ENCODE results near the gene EGFL7.

DNA sequence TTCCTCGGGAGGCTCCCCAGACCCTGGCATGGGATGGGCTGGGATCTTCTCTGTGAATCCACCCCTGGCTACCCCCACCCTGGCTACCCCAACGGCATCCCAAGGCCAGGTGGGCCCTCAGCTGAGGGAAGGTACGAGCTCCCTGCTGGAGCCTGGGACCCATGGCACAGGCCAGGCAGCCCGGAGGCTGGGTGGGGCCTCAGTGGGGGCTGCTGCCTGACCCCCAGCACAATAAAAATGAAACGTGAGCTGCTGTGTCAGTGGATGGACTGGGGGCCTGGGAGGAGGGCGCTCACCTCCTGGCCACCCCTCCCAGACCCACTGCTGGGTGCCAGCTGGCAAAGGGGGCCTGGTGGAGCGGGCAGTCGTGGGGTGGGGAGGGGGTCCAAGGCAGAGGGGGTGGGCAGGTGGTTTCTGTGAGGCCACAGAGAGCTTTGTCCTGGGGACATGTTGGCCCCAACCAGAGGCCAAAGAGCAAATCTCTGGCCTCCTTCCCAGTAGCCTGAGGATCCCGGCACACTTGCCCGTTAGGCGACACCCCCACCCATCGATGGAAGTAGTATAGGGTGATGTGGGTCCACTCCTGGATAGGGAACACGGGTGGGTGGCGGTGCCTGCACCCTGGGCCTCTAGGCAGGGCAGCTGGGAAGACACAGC, 9.8 kb downstream of the EGFL7 start:
- TF ChIP-seq ZNF274 (IDR thresholded peaks at IDR 0.05; ENCODE audit: low read depth, low read length), result no peak
- TF ChIP-seq SUZ12 (IDR thresholded peaks at IDR 0.05; ENCODE audit: extremely low read depth, insufficient read depth, insufficient read length), result no peak
- TF ChIP-seq YY1 (IDR thresholded peaks at IDR 0.05; ENCODE audit: insufficient read depth, insufficient read length), result no peak

Measured in NT2/D1 (cell line).